Right lobe of liver (tissue), 6 donors: ENCODE results near the gene TTC8. TPM values are rescaled to one million over a fixed set of nuclear protein-coding genes. Genes with fewer than 3 reads are reported as not detected.
A peak's percentile ranks its signal among the peaks of the same experiment; 100 is the strongest.

Experiments used
- ATAC-seq, 4 donors: fragments of 200-7000 bp; cut with Tn5 transposase; one replicate each; pipeline ENCODE4 v1.9.1; 2020; ENCODE audit warnings: mild to moderate bottlenecking in 4 of 4, moderate library complexity in 4 of 4
- DNase-seq, 3 donors: peaks; one replicate each; pipeline ENCODE4 v3.0.0-alpha.2; 2020
- H3K27ac ChIP-seq, 3 donors: fragments of 200-600 bp; one replicate each; pipeline ENCODE4 v1.8.0; 2022
- H3K27me3 ChIP-seq, 2 donors: fragments of 200-600 bp; one replicate each; pipeline ENCODE4 v1.8.0; 2022
- H3K36me3 ChIP-seq, 4 donors: fragments of 200-600 bp; sonication (generic) in 1 of 4; one replicate each; pipeline versions ENCODE4 v1.5.1 to v1.8.0; 2017 to 2022; ENCODE audit warnings: control low read depth in 1 of 4
- H3K4me1 ChIP-seq, 4 donors: fragments of 200-600 bp; sonication (generic) in 1 of 4; one replicate each; pipeline versions ENCODE4 v1.5.1 to v1.8.0; 2017 to 2022; ENCODE audit warnings: control low read depth in 1 of 4
- H3K4me3 ChIP-seq, 3 donors: fragments of 200-600 bp; one replicate each; pipeline ENCODE4 v1.8.0; 2022
- H3K9me3 ChIP-seq, 4 donors: fragments of 200-600 bp; sonication (generic) in 1 of 4; one replicate each; pipeline versions ENCODE4 v1.5.1 to v1.8.0; 2017 to 2022; ENCODE audit warnings: control low read depth in 1 of 4
- CTCF ChIP-seq, 4 donors: fragments of 200-600 bp in 3 of 4; fragments of 450-650 bp in 1 of 4; IDR thresholded peaks; one replicate each; pipeline versions ENCODE4 v1.5.1 to v1.8.0; 2016 to 2022; ENCODE audit warnings: antibody characterized with exemption in 4 of 4, mild to moderate bottlenecking in 2 of 4
- POLR2A ChIP-seq: fragments of 450-650 bp; IDR thresholded peaks from one replicate; pipeline ENCODE4 v1.6.1; 2017; ENCODE audit warnings: antibody characterized with exemption, mild to moderate bottlenecking
- WGBS: methylation state at CpG from one replicate; pipeline ENCODE4 v1.1.6; 2018; ENCODE audit warnings: low coverage, low lambda C conversion rate; ENCODE audit not compliant: insufficient coverage; ENCODE audit errors: missing lambda C conversion rate; 5-methylcytosine and 5-hydroxymethylcytosine counted together
- intact Hi-C, 2 donors: fragments of 100-400 bp; cut with DNase I; formaldehyde crosslinking; loops; one replicate each; pipeline versions ENCODE4 v1.11.2 to v1.14.1; 2022
- total RNA-seq, 6 experiments: library from RNA; depleted of rRNA in 2 of 6; stranded (reverse); fragments of >200 nt in 2 of 6; fragmentation: NEBNext Ultra II Directional in 3 of 6; extraction: Animal tissue kit (Norgen Biotek cat#: 25700) in 3 of 6; gene quantifications; one replicate each; pipeline versions ENCODE4 v1.1.0 to v1.2.4, GENCODE V29; 2016 to 2023
- donor health status: DM: no; HTN: yes; CAD: no.
- donor health status: DM: no; HTN: no; CAD: no.
- donor health status: DM: no; HTN: no; CAD: no.
- donor health status: DM: no; HTN: yes; CAD: no.
- donor health status: DM: no; HTN: yes; CAD: no.

The TTC8 gene
- total RNA-seq, 6 experiments from 2014 or later = 6.9 to 25.0 (median 11.1) TPM

- ATAC-seq = no peak
- 29% methylated on average over 6 of the region's 13 CpGs for WGBS
- Histone ChIP-seq H3K27me3 (no peaks in the 10 kb centered on the region), H3K36me3 (no peaks in the 10 kb centered on the region), H3K9me3 (no peaks in the 10 kb centered on the region), H3K4me1 (peaks cover 0 to 6% (median 0%) of the 10 kb centered on the region in 4 donors), H3K27ac (peak overlapping the region in 2 of 3 donors; percentile 39 to 47), H3K4me3 (peak overlapping the region; percentile 65 to 69 (median 66))
- DNase-seq = no peak
- TF ChIP-seq POLR2A (no peak), CTCF (IDR thresholded peaks at IDR 0.05) (no peak)
- intact Hi-C loops = no loop called here
Measured at GRCh38 chr14:88793259-88793625, 31.2 kb upstream of the TTC8 start.

- Histone ChIP-seq H3K9me3 (no peaks in the 10 kb centered on the region), H3K4me3 (no peak overlapping the region), H3K27me3 (no peaks in the 10 kb centered on the region), H3K36me3 (no peaks in the 10 kb centered on the region), H3K27ac (no peak overlapping the region), H3K4me1 (no peaks in the 10 kb centered on the region)
- no peak for TF ChIP-seq POLR2A
- WGBS = 49% methylated on average over 4 of the region's 4 CpGs
- intact Hi-C loops = no loop called here
- DNase-seq (no peak), ATAC-seq (peak in 1 of 4 donors; percentile 23)
Measured at GRCh38 chr14:88798156-88798555, 26.3 kb upstream of the TTC8 start.

GRCh38 chr14:88799522-88799921 lies 24.9 kb upstream of the TTC8 start:
- TF ChIP-seq POLR2A (no peak), CTCF (IDR thresholded peaks at IDR 0.05) (no peak)
- H3K4me3 ChIP-seq = no peak overlapping the region
- ATAC-seq (no peak), DNase-seq (no peak)
- H3K27me3 ChIP-seq = no peaks in the 10 kb centered on the region
- H3K9me3 ChIP-seq = no peaks in the 10 kb centered on the region
- 63% methylated on average over 5 of the region's 5 CpGs for WGBS
- H3K4me1 ChIP-seq = no peaks in the 10 kb centered on the region
- H3K36me3 ChIP-seq = no peaks in the 10 kb centered on the region
- intact Hi-C loops = no loop called here
- no peak overlapping the region for H3K27ac ChIP-seq

GRCh38 chr14:88802596-88802995 lies 21.9 kb upstream of the TTC8 start:
- DNase-seq (no peak), ATAC-seq (no peak)
- intact Hi-C loops = no loop called here
- Histone ChIP-seq H3K4me1 (no peaks in the 10 kb centered on the region), H3K27ac (no peak overlapping the region), H3K36me3 (no peaks in the 10 kb centered on the region), H3K27me3 (no peaks in the 10 kb centered on the region), H3K4me3 (no peak overlapping the region), H3K9me3 (no peaks in the 10 kb centered on the region)
- 89% methylated on average over 3 of the region's 6 CpGs for WGBS
- no peak for TF ChIP-seq CTCF (IDR thresholded peaks at IDR 0.05)
- no peak for TF ChIP-seq POLR2A

GRCh38 chr14:88804035-88804434 lies 20.4 kb upstream of the TTC8 start:
- Histone ChIP-seq H3K27ac (no peak overlapping the region), H3K27me3 (no peaks in the 10 kb centered on the region), H3K9me3 (no peaks in the 10 kb centered on the region), H3K36me3 (no peaks in the 10 kb centered on the region), H3K4me1 (no peaks in the 10 kb centered on the region), H3K4me3 (no peak overlapping the region)
- WGBS = 29% methylated on average over 2 of the region's 2 CpGs
- TF ChIP-seq CTCF (IDR thresholded peaks at IDR 0.05) (no peak), POLR2A (no peak)
- ATAC-seq (no peak), DNase-seq (no peak)
- intact Hi-C loops = no loop called here
